ENCODE measurements around the gene ZNRF2.

- no peak for TF ChIP-seq REST (IDR thresholded peaks at IDR 0.05; ENCODE audit: low read depth, low read length)
- TF ChIP-seq RBBP5 (conservative IDR thresholded peaks at IDR 0.05): no peak
- TF ChIP-seq, protein P1, sequence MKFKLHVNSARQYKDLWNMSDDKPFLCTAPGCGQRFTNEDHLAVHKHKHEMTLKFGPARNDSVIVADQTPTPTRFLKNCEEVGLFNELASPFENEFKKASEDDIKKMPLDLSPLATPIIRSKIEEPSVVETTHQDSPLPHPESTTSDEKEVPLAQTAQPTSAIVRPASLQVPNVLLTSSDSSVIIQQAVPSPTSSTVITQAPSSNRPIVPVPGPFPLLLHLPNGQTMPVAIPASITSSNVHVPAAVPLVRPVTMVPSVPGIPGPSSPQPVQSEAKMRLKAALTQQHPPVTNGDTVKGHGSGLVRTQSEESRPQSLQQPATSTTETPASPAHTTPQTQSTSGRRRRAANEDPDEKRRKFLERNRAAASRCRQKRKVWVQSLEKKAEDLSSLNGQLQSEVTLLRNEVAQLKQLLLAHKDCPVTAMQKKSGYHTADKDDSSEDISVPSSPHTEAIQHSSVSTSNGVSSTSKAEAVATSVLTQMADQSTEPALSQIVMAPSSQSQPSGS (IDR thresholded peaks at IDR 0.05; ENCODE audit: low read length): no peak
Observed at GRCh38 chr7:30321089-30321881, 36.9 kb downstream of the ZNRF2 start.

All from GM12878 (cell line).